ENCODE data around the gene NECTIN3. TPM values are rescaled to one million over a fixed set of nuclear protein-coding genes. Genes with fewer than 3 reads are reported as not detected.

Gene NECTIN3
- total and polyA plus RNA-seq, 4 donors, result 9.0 to 31.8 (median 15.3) TPM

DNA sequence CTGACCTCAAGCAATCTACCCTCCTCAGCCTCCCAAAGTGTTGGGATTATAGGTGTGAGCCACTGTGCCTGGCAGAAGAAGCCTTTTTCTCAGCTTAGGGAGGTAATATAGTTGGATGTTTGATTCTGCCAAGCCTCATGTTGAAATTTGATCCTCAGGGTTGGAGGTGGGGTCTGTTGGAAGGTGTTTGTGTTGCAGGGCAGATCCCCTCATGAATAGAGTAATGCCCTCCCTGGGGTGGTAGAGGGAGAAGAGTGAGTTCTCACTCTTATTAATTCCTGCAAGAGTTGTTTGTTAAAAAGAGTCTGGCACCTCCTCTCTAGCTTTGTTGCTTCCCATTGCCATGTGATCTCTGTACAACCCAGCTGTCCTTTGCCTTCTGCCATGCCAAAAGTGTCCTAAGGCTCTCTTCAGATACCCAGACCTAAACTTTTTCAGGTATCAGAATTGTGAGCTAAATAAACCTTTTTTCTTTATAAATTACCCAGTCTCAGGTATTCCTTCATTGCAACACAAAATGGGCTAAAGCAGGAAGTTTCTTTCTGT is 16.4 kb downstream of the NECTIN3 start:
- H3K4me1 ChIP-seq (ENCODE audit: control insufficient read depth in 4 of 4, insufficient read depth in 4 of 4, low read length in 3 of 4), result peaks cover 2 to 17% (median 3%) of the 10 kb centered on the region in 4 donors
- no peaks in the 10 kb centered on the region for H3K9me3 ChIP-seq (ENCODE audit: control insufficient read depth in 4 of 4, low read length in 3 of 4)

DNA sequence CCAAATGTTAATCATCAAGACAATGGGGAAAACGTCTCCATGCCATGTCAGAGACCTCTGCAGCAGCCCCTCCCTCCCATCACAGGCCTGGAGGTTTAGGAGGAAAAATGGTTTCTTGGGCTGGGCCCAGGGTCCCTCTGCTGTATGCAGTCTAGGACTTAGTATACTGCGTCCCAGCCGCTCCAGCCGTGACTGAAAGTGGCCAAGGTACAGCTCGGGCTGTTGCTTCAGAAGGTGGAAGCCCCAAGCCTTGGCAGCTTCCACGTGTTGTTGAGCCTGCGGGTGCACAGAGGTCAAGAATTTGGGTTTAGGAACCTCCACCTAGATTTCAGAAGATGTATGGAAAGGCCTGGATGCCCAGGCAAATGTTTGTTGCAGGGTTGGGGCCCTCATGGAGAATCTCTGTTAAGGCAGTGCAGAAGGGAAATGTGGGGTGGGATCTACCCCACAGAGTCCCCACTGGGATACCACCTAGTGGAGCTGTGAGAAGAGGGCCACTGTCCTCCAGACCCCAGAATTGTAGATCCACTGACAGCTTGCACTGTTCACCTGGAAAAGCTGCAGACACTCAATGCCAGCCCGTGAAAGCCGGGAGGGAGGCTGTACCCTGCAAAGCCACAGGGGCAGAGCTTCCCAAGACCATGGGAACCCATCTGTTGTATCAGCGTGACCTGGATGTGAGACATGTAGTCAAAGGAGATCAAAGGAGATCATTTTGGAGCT is 25.0 kb downstream of the NECTIN3 start:
- no peaks in the 10 kb centered on the region for H3K36me3 ChIP-seq (ENCODE audit: control insufficient read depth in 4 of 4, insufficient read depth in 3 of 4, low read depth in 1 of 4, low read length in 3 of 4)
- 87% methylated on average over 10 of the region's 10 CpGs for WGBS
- no peaks in the 10 kb centered on the region for H3K9me3 ChIP-seq (ENCODE audit: control insufficient read depth in 4 of 4, low read length in 3 of 4)
- H3K27me3 ChIP-seq (ENCODE audit: control insufficient read depth in 4 of 4, insufficient read depth in 4 of 4, low read length in 3 of 4), result no peaks in the 10 kb centered on the region
- H3K9ac ChIP-seq (ENCODE audit: low read depth in 1 of 2, low read length in 2 of 2), result no peak overlapping the region
- DNase-seq (ENCODE audit: low spot score), result no peak
- no peaks in the 10 kb centered on the region for H3K4me1 ChIP-seq (ENCODE audit: control insufficient read depth in 4 of 4, insufficient read depth in 4 of 4, low read length in 3 of 4)
- no peak overlapping the region for H3K27ac ChIP-seq (ENCODE audit: low read depth in 1 of 2, low read length in 2 of 2)
- TF ChIP-seq JUND (IDR thresholded peaks at IDR 0.05) (no peak), SP1 (IDR thresholded peaks at IDR 0.05) (no peak), TAF1 (conservative IDR thresholded peaks at IDR 0.05) (no peak), RAD21 (IDR thresholded peaks at IDR 0.05) (no peak), GABPA (IDR thresholded peaks at IDR 0.05 in 1 of 2, conservative IDR thresholded peaks at IDR 0.05 in 1 of 2) (no peak), RXRA (IDR thresholded peaks at IDR 0.05) (no peak), HNF4G (IDR thresholded peaks at IDR 0.05) (no peak), FOXA2 (IDR thresholded peaks at IDR 0.05) (no peak), FOXA1 (IDR thresholded peaks at IDR 0.05) (no peak), NR2F2 (IDR thresholded peaks at IDR 0.05) (no peak), YY1 (IDR thresholded peaks at IDR 0.05) (no peak), EGR1 (IDR thresholded peaks at IDR 0.05; ENCODE audit: low read depth in 2 of 2) (no peak), HNF4A (conservative IDR thresholded peaks at IDR 0.05) (no peak)
- TF ChIP-seq, protein P1, sequence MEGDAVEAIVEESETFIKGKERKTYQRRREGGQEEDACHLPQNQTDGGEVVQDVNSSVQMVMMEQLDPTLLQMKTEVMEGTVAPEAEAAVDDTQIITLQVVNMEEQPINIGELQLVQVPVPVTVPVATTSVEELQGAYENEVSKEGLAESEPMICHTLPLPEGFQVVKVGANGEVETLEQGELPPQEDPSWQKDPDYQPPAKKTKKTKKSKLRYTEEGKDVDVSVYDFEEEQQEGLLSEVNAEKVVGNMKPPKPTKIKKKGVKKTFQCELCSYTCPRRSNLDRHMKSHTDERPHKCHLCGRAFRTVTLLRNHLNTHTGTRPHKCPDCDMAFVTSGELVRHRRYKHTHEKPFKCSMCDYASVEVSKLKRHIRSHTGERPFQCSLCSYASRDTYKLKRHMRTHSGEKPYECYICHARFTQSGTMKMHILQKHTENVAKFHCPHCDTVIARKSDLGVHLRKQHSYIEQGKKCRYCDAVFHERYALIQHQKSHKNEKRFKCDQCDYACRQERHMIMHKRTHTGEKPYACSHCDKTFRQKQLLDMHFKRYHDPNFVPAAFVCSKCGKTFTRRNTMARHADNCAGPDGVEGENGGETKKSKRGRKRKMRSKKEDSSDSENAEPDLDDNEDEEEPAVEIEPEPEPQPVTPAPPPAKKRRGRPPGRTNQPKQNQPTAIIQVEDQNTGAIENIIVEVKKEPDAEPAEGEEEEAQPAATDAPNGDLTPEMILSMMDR (IDR thresholded peaks at IDR 0.05; ENCODE audit: low read depth, low read length, missing input control), result no peak
- TF ChIP-seq, protein P2, sequence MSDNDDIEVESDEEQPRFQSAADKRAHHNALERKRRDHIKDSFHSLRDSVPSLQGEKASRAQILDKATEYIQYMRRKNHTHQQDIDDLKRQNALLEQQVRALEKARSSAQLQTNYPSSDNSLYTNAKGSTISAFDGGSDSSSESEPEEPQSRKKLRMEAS (IDR thresholded peaks at IDR 0.05), result no peak
- TF ChIP-seq, protein P3, sequence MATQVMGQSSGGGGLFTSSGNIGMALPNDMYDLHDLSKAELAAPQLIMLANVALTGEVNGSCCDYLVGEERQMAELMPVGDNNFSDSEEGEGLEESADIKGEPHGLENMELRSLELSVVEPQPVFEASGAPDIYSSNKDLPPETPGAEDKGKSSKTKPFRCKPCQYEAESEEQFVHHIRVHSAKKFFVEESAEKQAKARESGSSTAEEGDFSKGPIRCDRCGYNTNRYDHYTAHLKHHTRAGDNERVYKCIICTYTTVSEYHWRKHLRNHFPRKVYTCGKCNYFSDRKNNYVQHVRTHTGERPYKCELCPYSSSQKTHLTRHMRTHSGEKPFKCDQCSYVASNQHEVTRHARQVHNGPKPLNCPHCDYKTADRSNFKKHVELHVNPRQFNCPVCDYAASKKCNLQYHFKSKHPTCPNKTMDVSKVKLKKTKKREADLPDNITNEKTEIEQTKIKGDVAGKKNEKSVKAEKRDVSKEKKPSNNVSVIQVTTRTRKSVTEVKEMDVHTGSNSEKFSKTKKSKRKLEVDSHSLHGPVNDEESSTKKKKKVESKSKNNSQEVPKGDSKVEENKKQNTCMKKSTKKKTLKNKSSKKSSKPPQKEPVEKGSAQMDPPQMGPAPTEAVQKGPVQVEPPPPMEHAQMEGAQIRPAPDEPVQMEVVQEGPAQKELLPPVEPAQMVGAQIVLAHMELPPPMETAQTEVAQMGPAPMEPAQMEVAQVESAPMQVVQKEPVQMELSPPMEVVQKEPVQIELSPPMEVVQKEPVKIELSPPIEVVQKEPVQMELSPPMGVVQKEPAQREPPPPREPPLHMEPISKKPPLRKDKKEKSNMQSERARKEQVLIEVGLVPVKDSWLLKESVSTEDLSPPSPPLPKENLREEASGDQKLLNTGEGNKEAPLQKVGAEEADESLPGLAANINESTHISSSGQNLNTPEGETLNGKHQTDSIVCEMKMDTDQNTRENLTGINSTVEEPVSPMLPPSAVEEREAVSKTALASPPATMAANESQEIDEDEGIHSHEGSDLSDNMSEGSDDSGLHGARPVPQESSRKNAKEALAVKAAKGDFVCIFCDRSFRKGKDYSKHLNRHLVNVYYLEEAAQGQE (IDR thresholded peaks at IDR 0.05), result no peak
- H3K4me3 ChIP-seq (ENCODE audit: low read depth in 1 of 3, low read length in 3 of 3), result no peak overlapping the region

More for the DNA sequence above, 16.4 kb downstream of the NECTIN3 start:
- Histone ChIP-seq H3K27me3 (ENCODE audit: control insufficient read depth in 4 of 4, insufficient read depth in 4 of 4, low read length in 3 of 4) (no peaks in the 10 kb centered on the region), H3K27ac (ENCODE audit: low read depth in 1 of 2, low read length in 2 of 2) (no peak overlapping the region), H3K4me3 (ENCODE audit: low read depth in 1 of 3, low read length in 3 of 3) (no peak overlapping the region), H3K9ac (ENCODE audit: low read depth in 1 of 2, low read length in 2 of 2) (no peak overlapping the region), H3K36me3 (ENCODE audit: control insufficient read depth in 4 of 4, insufficient read depth in 3 of 4, low read depth in 1 of 4, low read length in 3 of 4) (no peaks in the 10 kb centered on the region)
- no peak for TF ChIP-seq TAF1 (conservative IDR thresholded peaks at IDR 0.05)
- TF ChIP-seq JUND (IDR thresholded peaks at IDR 0.05), result no peak
- TF ChIP-seq, protein P3 (IDR thresholded peaks at IDR 0.05), result no peak
- no peak for DNase-seq (ENCODE audit: low spot score)

All from liver (tissue), 9 donors.